Central memory CD4-positive, alpha-beta T cell (primary cell): ENCODE results near the gene HPS3.

Experiments
- DNase-seq: peaks from one replicate; pipeline ENCODE4 v3.0.0; 2022

HPS3 gene

DNA sequence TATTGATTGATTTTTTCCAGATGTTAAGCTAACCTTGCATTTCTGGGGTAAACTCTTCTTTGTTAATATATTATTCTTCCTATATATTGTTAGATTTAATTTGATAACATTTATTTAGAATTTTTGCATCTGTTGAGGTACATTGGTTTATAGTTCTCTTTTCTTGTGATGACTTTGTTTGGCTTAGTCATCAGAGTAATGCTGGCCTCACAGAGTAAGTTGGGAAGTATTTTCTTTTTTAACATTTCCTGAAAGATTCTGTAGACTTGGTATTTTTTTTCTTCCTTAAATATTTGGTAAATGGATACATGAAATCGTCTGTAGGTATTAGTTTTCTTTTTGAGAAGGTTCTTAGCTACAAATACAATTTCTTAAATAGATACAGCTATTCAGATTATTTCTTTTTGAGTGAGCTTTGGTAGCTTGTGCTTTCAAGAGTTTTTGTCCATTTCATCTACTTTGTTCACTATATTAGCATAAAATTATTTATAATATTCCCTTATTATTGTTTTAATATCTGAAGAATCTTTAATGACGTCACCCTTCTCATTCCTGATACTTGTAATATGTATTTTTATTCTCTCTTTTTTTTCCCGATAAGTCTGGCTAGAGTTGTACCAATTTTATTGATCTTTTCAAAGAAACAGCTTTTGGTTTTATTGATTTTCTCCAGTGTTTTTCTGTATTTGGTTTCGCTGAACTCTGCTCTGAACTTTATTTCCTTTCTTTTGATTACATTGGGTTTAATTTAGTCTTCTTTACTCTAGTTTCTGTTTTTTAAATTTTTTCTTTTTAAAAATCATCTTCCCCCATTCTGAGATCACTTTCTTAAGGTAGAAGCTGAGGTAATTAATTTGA is 6.5 kb upstream of the HPS3 start:
- DNase-seq = no peak

DNA sequence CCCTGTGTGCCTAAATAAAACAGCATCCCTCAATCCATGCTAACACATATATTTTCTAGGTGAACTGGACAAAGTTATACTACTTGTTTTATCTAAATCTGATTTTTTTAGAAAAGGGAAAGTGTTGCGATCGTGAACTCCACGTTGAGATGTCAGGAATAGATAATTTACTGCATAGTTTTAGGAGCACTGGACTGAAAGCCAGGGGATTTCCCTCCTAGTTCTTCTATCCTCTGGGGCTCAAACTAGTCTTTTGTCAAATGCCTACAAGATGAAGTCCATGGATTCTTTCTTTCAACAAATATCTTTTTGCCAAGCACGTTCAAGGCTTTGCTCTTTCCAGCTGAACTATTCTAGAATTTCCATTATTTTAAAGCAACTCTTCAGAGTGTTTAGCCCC is 617 bp upstream of the HPS3 start:
- DNase-seq = no peak

GRCh38 chr3:149131589-149131988 is 2.2 kb downstream of the HPS3 start:
- no peak for DNase-seq

- no peak for DNase-seq
Observed at GRCh38 chr3:149134575-149134974, 5.1 kb downstream of the HPS3 start.

- DNase-seq = no peak
Observed at GRCh38 chr3:149142682-149143081, 13.2 kb downstream of the HPS3 start.

- no peak for DNase-seq
Observed at GRCh38 chr3:149145356-149145755, 15.9 kb downstream of the HPS3 start.

DNA sequence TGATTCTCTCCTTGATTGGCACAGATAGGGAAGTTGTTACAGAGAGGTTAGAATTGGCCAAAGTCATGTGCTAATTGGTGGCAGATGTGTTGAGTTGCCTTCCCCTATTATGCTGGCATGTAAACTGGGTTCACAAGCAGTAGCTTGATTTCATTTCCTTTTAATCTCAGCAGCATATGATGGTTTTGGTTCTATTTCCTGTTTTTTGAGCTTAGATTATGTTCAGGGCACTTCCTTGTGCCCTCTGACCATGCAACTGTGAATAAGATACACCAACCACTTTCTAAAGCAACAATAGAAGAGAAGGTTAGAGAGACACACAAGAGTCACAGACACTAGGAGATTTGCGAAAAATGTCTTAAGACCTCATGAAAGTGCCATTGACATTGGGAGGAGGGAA is 16.5 kb downstream of the HPS3 start:
- DNase-seq = no peak

GRCh38 chr3:149150436-149150835 is 21.0 kb downstream of the HPS3 start:
- DNase-seq = no peak

DNA sequence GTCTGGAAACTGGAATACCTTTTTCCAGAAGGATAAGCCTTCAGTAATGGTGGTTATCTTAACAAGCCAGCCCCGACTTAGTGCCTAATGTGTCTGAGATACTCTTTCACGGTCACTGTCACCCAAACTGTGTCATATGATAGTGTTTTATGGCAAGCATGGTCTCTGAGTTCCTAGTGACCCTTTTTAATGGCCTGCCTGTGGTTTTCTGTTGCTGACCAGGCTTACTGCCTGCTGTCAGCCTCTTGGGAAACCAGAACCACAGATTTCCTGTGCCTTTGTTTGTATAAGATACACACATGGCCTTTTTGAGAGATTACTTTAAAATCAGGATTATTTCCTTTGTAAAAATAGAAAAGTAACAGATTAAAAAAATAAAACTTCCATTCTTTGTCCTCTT is 22.4 kb downstream of the HPS3 start:
- DNase-seq = no peak

GRCh38 chr3:149152420-149152819 is 23.0 kb downstream of the HPS3 start:
- DNase-seq = no peak

DNA sequence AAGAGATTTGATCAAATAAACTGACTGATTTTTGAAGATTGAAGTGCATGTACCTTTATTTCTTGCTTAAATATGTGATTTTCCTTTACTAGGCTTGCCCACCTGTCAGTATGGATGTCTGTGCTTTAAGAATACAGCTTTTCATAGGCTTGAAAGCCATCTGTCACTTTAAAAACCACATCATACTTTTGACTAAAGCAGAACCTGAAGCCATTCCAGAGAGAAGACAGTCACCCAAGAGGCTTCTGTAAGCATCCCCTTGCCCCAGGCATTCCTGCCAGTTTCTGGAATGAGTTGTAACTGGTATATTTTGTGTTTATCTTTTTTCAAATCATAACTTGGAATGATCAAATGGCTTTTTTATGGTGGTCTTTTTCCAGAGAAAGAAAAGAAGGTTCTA is 24.0 kb downstream of the HPS3 start:
- no peak for DNase-seq

- DNase-seq = no peak
Observed at GRCh38 chr3:149160754-149161300, 31.4 kb downstream of the HPS3 start.

- DNase-seq = no peak
Observed at GRCh38 chr3:149162007-149162406, 32.6 kb downstream of the HPS3 start.

DNA sequence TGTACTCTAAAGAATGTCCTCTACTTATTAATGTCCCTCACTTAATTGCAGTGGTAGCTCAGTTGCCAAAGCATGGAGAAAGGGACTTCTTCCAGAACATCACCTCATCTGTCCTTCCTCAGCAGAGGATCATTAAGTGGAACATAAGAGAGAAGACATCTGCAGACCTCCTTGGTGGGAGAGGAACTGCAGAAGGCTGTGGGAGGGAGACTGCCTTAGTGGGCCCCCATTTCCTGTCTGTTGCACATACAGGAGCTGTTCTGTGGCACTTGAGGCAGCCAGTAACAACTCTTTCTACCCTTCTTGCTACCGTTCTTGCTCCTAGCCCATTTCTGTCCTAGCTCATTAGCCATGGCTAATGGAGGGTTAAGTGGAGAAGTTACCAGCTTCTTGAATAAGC is 33.6 kb downstream of the HPS3 start:
- no peak for DNase-seq

GRCh38 chr3:149167898-149168297 is 38.5 kb downstream of the HPS3 start:
- no peak for DNase-seq

GRCh38 chr3:149170672-149171071 is 41.2 kb downstream of the HPS3 start:
- DNase-seq = no peak

DNA sequence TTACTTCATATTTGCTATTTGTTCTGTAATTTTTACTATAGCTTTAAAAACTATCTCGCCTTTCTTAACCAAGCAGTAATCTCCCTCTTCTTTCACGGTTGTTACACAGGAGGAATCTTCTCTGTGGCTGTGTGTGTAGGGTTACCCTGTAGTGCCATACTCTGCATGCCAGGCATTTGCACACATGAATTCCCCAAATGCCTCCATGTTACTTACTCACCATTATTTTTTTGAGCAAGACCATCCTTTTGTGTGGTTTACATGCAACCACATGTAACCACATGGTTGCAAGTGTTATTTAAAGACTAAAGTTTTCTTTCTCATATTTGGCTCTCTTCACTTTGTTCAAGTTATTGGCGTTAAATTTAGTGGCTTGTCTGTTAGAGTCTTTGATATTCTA is 45.5 kb downstream of the HPS3 start:
- DNase-seq = no peak

DNA sequence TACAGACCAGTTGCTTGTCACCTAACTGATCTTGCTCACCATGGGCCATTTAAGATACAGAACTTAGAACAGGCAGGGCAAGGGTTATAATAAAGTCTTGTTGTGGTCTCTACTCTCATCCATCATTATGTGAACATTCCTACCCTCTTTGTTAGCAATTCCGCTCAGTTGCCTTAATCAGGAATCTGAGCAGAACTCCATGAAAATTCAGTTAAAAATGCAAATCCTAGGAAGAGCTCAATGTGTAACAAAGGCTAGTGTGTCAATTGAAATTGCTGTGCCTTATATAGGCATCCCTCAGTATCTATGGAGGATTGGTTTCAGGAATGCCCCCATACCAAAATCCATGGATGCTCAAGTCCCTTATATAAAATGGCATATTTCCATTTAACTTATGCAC is 47.7 kb downstream of the HPS3 start:
- no peak for DNase-seq

GRCh38 chr3:149179220-149179619 is 49.8 kb downstream of the HPS3 start:
- DNase-seq = no peak

DNA sequence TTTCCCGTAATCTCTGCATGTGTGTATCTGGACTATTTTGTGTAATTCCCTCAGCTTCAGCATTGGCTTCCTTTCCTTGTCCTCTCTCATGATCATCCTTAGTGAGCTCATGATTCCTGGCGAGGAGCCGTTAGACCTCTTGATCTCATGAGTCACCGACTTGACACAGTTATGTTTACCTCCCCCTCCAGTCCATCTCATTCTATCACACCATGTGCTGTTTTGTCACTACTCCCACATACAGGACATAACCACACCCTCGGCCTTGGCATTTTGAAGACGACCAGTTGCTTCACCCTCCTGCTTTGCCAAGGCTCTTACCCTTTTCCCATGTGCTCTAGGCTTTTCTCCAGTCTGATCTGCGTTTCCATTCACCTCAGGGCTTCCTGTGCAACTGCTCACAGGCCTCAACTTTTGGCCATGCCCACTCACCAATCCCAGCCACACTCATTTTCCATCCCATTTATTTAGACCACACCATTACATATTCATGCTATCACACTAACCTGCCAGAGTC is 50.7 kb downstream of the HPS3 start:
- DNase-seq = no peak

DNA sequence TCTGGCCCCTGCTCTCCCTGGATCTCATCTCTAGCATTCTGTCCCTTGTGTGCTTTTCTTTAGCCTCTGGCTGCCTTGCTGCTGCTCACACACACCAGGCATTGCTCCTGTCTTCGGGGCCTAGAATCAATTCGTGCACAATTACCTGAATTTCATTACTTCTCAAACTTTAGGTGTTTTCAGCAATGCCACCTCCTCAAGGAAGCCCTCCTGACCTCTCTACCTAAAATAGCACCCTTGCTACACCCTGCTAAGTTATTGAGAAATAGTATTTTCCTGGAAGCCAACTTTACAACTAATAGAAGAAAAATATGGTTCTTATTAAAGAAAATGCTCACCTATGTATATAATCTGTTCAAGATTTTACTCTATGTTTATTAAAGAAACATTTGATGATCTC is 51.7 kb downstream of the HPS3 start:
- no peak for DNase-seq

GRCh38 chr3:149186219-149186618 is 56.8 kb downstream of the HPS3 start:
- DNase-seq = no peak

DNA sequence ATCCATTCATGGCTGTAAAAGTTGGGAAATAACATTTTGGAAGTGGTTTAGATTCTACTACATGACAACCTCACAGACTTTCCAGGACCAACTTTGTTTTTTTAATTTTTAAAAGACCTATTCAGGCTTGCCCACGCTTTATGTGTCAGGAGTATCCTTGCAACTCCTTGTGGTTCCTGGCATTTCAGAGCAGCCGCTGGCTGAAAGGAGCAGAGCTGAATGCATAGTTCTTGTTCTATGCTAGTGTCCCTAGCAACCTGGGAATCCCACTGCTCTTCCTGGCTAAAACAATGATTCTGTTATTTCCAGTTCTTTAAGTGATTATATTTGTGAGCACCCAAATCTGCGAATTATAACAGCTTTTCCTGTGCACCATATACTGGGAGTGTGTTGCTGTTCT is 57.3 kb downstream of the HPS3 start:
- no peak for DNase-seq

DNA sequence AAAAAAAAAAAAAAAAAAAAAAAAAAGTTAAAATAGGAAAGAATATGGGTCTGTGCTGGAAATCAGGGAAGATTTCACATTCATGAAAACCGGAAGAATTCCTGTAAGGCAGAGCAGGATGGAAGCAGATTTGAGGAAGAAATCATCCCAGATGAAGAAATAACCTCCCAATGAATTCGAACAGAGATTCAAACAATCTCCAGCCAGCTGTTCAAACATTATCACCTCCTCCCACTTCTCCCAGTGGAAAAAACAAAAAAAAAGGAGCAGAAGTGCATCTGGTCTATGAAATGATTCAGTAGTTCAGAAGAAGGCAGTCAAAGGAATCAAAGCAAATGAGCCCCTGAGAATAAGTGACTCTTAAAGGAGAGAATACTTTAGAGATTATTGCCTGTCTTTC is 59.1 kb downstream of the HPS3 start:
- no peak for DNase-seq

DNA sequence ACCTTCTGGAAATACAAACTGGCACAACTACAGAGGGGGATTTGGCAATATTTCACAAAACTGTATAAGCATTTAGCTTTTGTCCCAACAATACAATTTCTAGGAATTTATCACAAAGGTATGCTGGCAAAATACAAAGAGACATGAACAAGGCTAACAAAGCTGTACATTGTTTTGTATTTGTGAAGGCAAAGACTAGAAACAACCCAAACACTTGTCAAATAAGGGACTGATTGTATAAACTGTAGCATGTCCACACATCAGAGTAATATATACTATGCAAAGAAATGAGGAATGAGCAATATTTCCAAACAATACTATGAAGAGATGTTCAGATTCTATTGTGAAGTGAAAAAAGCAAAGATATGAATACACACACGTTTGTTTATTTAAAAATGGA is 65.8 kb downstream of the HPS3 start:
- DNase-seq = no peak
